Panc1 (cell line): ENCODE measurements around the gene CTSD. TPM values are rescaled to one million over a fixed set of nuclear protein-coding genes. Genes with fewer than 3 reads are reported as not detected.

Experiments used
- ATAC-seq: fragments of 200-7000 bp; cut with Tn5 transposase; 2 replicates; pipeline ENCODE4 v1.9.1; 2020; ENCODE audit warnings: mild to moderate bottlenecking, moderate library complexity
- BruUV-seq: library from RNA; stranded (reverse); fragments of 400-500 nt; replicated peaks from 2 replicates; lab custom pipeline; 2021; lab: Mats Ljungman, UMichigan
- CTCF ChIA-PET: fragments of 300-600 bp; sonication (Branson Sonifier 250); formaldehyde crosslinking; loops from one replicate; lab custom pipeline; 2022; ENCODE audit warnings: antibody characterized with exemption; lab: Charles Lee
- POLR2A ChIA-PET: fragments of 300-600 bp; sonication (Branson Sonifier 250); formaldehyde crosslinking; loops from one replicate; lab custom pipeline; 2022; ENCODE audit warnings: antibody characterized with exemption; lab: Charles Lee
- DNase-seq: peaks from one replicate; pipeline ENCODE4 v3.0.0-alpha.2; 2010; ENCODE audit warnings: low read depth, low spot score
- H3K27ac ChIP-seq: 2 replicates; pipeline ENCODE4 v1.5.1; 2011; ENCODE audit warnings: mild to moderate bottlenecking, low read length, inconsistent platforms
- H3K27me3 ChIP-seq: fragments of 200-500 bp; sonication (Bioruptor generic); 2 replicates; pipeline ENCODE4 v1.6.0; 2014; ENCODE audit warnings: low read length, inconsistent platforms; ENCODE audit not compliant: control insufficient read depth, insufficient read depth
- H3K36me3 ChIP-seq: fragments of 200-500 bp; sonication (Bioruptor generic); 2 replicates; pipeline ENCODE4 v1.5.1; 2014; ENCODE audit warnings: inconsistent platforms, mild to moderate bottlenecking, low read length, moderate library complexity; ENCODE audit not compliant: control insufficient read depth, insufficient read depth
- H3K4me1 ChIP-seq: 2 replicates; pipeline ENCODE4 v1.5.1; 2011; ENCODE audit warnings: inconsistent platforms, mild to moderate bottlenecking, low read length, moderate library complexity; ENCODE audit not compliant: control insufficient read depth, insufficient read depth
- H3K4me3 ChIP-seq, 2 experiments: 2 replicates each; pipeline ENCODE4 v1.5.1; 2011 to 2012; ENCODE audit warnings: low read depth in 2 of 2, low read length in 2 of 2, mild to moderate bottlenecking in 2 of 2, inconsistent platforms in 1 of 2, moderate library complexity in 1 of 2
- H3K9me3 ChIP-seq: fragments of 200-500 bp; sonication (Bioruptor generic); 2 replicates; pipeline ENCODE4 v1.5.1; 2014; ENCODE audit warnings: low read depth, mild to moderate bottlenecking, inconsistent platforms, low read length, moderate library complexity; ENCODE audit not compliant: control insufficient read depth, insufficient read depth
- CTCF ChIP-seq: fragments of 450-650 bp; IDR thresholded peaks from 2 replicates; pipeline ENCODE4 v1.5.1; 2017; ENCODE audit warnings: mild to moderate bottlenecking
- POLR2AphosphoS5 ChIP-seq: IDR thresholded peaks from 2 replicates; pipeline ENCODE4 v1.6.1; 2012; ENCODE audit warnings: mild to moderate bottlenecking, low read depth, low read length, moderate library complexity
- REST ChIP-seq, 2 experiments: IDR thresholded peaks; 2 replicates each; pipeline ENCODE4 v1.6.1; 2011 to 2012; ENCODE audit warnings: low read depth in 2 of 2, control low read depth in 1 of 2, low read length in 1 of 2, mild to moderate bottlenecking in 1 of 2, moderate library complexity in 1 of 2; ENCODE audit not compliant: insufficient read depth in 1 of 2
- SIN3A ChIP-seq: IDR thresholded peaks from 2 replicates; pipeline ENCODE4 v1.6.1; 2012; ENCODE audit warnings: low read depth, mild to moderate bottlenecking, low read length, moderate library complexity, borderline replicate concordance; ENCODE audit not compliant: insufficient read depth
- TCF7L2 ChIP-seq: IDR thresholded peaks from 2 replicates; pipeline ENCODE4 v1.6.1; 2011; ENCODE audit warnings: mild to moderate bottlenecking, low read depth, low read length, inconsistent platforms
- in situ Hi-C: cut with HindIII; loops from 2 replicates; pipeline ENCODE4 v1.10.0; 2016; ENCODE audit warnings: low sequenced_read_pairs, low pct_unique_long_range_greater_than_20kb
- intact Hi-C: fragments of 100-400 bp; cut with micrococcal nuclease; formaldehyde crosslinking; loops from one replicate; pipeline ENCODE4 v1.10.0; 2022; ENCODE audit not compliant: unreplicated experiment
- total RNA-seq: library from RNA; stranded (reverse); gene quantifications from one replicate; pipeline ENCODE4 v1.2.1, GENCODE V29; 2021; ENCODE audit not compliant: unreplicated experiment

Gene CTSD
- total RNA-seq, 1 experiment from 2014 or later: 1,813 TPM

- ChIA-PET CTCF (no interaction called here), POLR2A (no interaction called here)
- H3K4me1 ChIP-seq: no peaks in the 10 kb centered on the region
- intact Hi-C loops: no loop called here
- H3K9me3 ChIP-seq: no peaks in the 10 kb centered on the region
- no peaks in the 10 kb centered on the region for H3K36me3 ChIP-seq
- no peak overlapping the region for H3K27ac ChIP-seq
- DNase-seq (no peak), ATAC-seq (no peak)
- TF ChIP-seq CTCF (no peak), REST (IDR thresholded peaks at IDR 0.05; ENCODE audit: insufficient read depth in 1 of 2, low read depth in 2 of 2, low read length in 1 of 2) (no peak), SIN3A (no peak), POLR2AphosphoS5 (no peak), TCF7L2 (no peak)
- H3K4me3 ChIP-seq: no peak overlapping the region
- BruUV-seq: no TSS peak
- in situ Hi-C loops: no loop called here
- H3K27me3 ChIP-seq: peaks cover 5% of the 10 kb centered on the region
Measured at GRCh38 chr11:1729692-1730011, 34.1 kb downstream of the CTSD start.

GRCh38 chr11:1728931-1729691 is 34.6 kb downstream of the CTSD start:
- ATAC-seq: no peak
- H3K9me3 ChIP-seq: no peaks in the 10 kb centered on the region
- no peak overlapping the region for H3K27ac ChIP-seq
- BruUV-seq: no TSS peak
- peaks cover 5% of the 10 kb centered on the region for H3K27me3 ChIP-seq
- DNase-seq: no peak
- POLR2A ChIA-PET: no interaction called here
- CTCF ChIA-PET: no interaction called here
- H3K36me3 ChIP-seq: no peaks in the 10 kb centered on the region
- in situ Hi-C loops: no loop called here
- H3K4me1 ChIP-seq: no peaks in the 10 kb centered on the region
- no peak for TF ChIP-seq CTCF
- no peak overlapping the region for H3K4me3 ChIP-seq
- intact Hi-C loops: no loop called here
